Osteocyte (in vitro differentiated cells): ENCODE measurements around the gene SOCS7. TPM values are rescaled to one million over a fixed set of nuclear protein-coding genes. Genes with fewer than 3 reads are reported as not detected.

Experiments
- DNase-seq: peaks from one replicate; pipeline ENCODE4 v3.0.0; 2021; ENCODE audit warnings: mixed read lengths; ENCODE audit not compliant: unreplicated experiment; ENCODE audit errors: extremely low spot score
- H3K27ac Mint-ChIP-seq: one replicate; pipeline ENCODE4 v1.8.0; 2021; ENCODE audit warnings: mild to moderate bottlenecking, mixed read lengths; ENCODE audit not compliant: unreplicated experiment
- H3K27me3 Mint-ChIP-seq: one replicate; pipeline ENCODE4 v1.8.0; 2021; ENCODE audit warnings: mixed read lengths; ENCODE audit not compliant: unreplicated experiment
- H3K36me3 Mint-ChIP-seq: one replicate; pipeline ENCODE4 v1.8.0; 2021; ENCODE audit warnings: mixed read lengths; ENCODE audit not compliant: unreplicated experiment
- H3K4me1 Mint-ChIP-seq: one replicate; pipeline ENCODE4 v1.8.0; 2021; ENCODE audit warnings: mixed read lengths; ENCODE audit not compliant: unreplicated experiment
- H3K4me3 Mint-ChIP-seq: one replicate; pipeline ENCODE4 v1.8.0; 2021; ENCODE audit warnings: mild to moderate bottlenecking, moderate library complexity, mixed read lengths; ENCODE audit not compliant: unreplicated experiment
- H3K9me3 Mint-ChIP-seq: one replicate; pipeline ENCODE4 v1.8.0; 2021; ENCODE audit warnings: mixed read lengths; ENCODE audit not compliant: unreplicated experiment
- total RNA-seq: library from RNA; stranded (reverse); gene quantifications from 2 replicates; pipeline ENCODE4 v1.2.1, GENCODE V29; 2021
- TF ChIP-seq, protein P1 (sequence below): fragments of 200-600 bp; sonication (generic); IDR thresholded peaks from 2 replicates; pipeline ENCODE4 v1.5.0; 2021; ENCODE audit warnings: antibody characterized with exemption, mild to moderate bottlenecking, moderate library complexity

The SOCS7 gene
- total RNA-seq, 1 donor from 2014 or later, result 19.1 TPM

DNA sequence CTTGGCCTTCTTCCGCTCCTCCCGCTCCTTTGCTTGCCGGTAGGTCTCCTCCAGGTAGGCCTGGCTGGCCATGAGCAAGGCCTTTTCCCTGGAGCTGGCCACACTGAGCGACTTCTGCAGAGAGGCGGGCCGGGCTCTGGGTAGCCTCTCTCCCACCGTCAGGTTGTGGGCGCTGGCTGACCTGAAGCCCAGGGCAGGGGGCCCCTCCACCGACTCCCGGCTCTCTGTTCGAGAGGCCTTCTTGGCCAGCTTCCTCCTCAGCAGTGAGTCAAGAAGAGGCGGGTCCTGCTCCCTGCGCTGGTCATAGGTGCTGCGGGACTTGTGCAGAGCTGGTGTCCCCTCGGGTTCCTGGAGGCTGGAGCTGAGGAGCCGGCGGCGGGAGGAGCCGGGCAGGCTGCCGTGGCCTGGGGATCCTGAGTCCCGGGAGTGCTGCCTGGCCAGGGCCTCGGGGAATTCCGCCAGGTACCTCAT lies 20.7 kb upstream of the SOCS7 start:
- no peaks in the 10 kb centered on the region for H3K9me3 Mint-ChIP-seq
- no peak overlapping the region for H3K27ac Mint-ChIP-seq
- H3K27me3 Mint-ChIP-seq, result peaks cover 23% of the 10 kb centered on the region
- DNase-seq, result no peak
- no peaks in the 10 kb centered on the region for H3K36me3 Mint-ChIP-seq
- TF ChIP-seq, protein P1, sequence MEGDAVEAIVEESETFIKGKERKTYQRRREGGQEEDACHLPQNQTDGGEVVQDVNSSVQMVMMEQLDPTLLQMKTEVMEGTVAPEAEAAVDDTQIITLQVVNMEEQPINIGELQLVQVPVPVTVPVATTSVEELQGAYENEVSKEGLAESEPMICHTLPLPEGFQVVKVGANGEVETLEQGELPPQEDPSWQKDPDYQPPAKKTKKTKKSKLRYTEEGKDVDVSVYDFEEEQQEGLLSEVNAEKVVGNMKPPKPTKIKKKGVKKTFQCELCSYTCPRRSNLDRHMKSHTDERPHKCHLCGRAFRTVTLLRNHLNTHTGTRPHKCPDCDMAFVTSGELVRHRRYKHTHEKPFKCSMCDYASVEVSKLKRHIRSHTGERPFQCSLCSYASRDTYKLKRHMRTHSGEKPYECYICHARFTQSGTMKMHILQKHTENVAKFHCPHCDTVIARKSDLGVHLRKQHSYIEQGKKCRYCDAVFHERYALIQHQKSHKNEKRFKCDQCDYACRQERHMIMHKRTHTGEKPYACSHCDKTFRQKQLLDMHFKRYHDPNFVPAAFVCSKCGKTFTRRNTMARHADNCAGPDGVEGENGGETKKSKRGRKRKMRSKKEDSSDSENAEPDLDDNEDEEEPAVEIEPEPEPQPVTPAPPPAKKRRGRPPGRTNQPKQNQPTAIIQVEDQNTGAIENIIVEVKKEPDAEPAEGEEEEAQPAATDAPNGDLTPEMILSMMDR, result no peak
- no peaks in the 10 kb centered on the region for H3K4me1 Mint-ChIP-seq
- no peak overlapping the region for H3K4me3 Mint-ChIP-seq

DNA sequence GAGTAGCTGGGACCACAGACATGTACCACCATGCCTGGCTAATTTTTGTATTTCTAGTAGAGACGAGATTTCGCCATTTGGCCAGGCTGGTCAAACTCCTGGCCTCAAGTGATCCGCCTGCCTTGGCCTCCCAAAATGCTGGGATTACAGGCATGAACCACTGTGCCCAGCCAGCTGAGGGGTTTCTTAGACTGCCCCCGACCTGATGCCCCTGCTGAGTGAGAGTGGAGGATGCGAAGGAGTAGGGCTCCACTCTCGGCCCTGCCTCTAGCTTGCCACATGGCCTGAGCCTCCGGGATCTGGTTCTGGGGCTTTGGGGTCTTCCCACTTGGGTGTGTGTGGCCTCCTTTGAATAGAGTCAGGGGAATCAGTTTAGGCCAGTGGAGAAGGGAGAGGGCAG lies 18.9 kb upstream of the SOCS7 start:
- Mint-ChIP-seq H3K4me1 (no peaks in the 10 kb centered on the region), H3K27me3 (peaks cover 19% of the 10 kb centered on the region), H3K36me3 (no peaks in the 10 kb centered on the region), H3K27ac (no peak overlapping the region), H3K4me3 (no peak overlapping the region), H3K9me3 (no peaks in the 10 kb centered on the region)
- TF ChIP-seq, protein P1, result no peak
- no peak for DNase-seq

DNA sequence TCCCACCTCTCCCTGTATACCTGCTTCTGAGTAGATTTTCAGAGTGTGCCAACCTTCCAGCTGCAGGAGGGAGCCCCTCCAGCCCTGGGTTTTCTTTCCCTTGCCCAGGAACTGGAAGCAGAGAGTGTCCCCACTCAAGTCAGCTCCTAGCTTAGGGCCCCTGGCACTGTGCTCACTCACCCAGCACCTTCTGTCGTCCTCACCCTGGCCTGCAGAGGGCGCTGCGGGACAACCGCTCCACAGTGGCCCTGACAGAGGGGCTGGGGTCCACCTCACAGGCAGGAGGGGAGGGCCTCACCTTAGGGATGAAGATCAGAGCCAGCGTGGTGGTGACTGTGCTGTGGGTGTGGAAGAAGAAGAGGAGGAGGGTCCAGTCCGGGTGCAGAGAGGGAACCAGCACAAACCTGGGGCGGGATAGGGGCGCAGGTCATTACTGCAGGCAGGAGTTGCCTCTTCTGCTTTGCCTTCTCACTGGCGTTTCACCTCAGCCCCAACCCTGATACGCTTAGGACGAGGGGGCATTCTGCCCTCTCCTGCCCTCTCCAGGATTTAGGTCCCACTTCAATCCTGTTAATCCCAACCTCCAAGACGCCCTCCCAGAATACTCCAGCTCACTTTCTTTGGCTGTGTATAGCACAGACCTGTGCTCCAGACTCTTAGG lies 17.9 kb upstream of the SOCS7 start:
- no peaks in the 10 kb centered on the region for H3K36me3 Mint-ChIP-seq
- no peak overlapping the region for H3K4me3 Mint-ChIP-seq
- peaks cover 20% of the 10 kb centered on the region for H3K27me3 Mint-ChIP-seq
- no peak for DNase-seq
- H3K4me1 Mint-ChIP-seq, result no peaks in the 10 kb centered on the region
- no peaks in the 10 kb centered on the region for H3K9me3 Mint-ChIP-seq
- TF ChIP-seq, protein P1, result peak; percentile 62
- no peak overlapping the region for H3K27ac Mint-ChIP-seq

DNA sequence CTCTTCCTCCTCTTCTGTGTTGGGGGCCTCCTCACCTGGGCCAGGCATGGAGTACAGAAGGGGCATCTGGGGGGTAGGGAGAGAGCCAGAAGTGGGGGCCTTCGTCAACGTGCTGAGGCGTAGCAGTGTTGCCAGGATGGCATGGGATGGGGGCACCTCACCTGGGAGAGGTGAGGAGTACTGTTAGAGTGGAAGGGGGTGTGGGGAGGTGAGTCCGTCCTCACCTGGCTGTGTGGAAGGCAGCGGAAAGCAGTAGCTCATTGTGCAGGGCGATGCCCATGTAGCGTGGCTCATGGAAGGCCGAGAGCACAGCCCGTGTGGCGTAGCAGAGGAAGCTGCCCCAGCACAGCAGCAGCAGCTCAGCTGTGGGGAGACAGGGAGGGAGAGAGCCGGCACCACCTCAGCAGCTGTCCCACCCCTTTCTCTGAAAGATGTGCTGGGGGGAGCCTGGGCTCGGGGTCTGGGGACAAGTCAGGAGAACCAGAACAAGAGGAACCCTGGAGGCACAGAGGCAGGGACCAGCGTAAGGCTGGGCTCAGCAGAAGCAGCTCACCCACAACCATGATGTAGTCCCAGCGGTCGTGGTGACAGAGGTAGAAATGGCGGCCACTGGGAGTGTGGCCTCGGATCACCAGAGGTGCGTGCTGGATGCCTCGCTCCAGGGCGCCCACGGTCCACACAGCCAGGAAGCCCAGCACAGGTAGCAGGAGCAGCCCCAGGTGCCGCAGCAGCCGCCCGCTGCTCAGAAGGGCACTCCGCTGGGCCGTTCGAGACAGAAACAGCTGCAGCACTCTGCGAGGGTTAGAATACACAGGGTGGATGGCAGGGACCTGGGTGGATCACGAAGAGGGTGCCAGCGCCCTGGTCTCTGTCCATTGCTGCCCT lies 16.9 kb upstream of the SOCS7 start:
- DNase-seq, result no peak
- peaks cover 16% of the 10 kb centered on the region for H3K27me3 Mint-ChIP-seq
- no peak overlapping the region for H3K4me3 Mint-ChIP-seq
- H3K4me1 Mint-ChIP-seq, result no peaks in the 10 kb centered on the region
- H3K36me3 Mint-ChIP-seq, result no peaks in the 10 kb centered on the region
- TF ChIP-seq, protein P1, result no peak
- H3K27ac Mint-ChIP-seq, result no peak overlapping the region
- no peaks in the 10 kb centered on the region for H3K9me3 Mint-ChIP-seq

DNA sequence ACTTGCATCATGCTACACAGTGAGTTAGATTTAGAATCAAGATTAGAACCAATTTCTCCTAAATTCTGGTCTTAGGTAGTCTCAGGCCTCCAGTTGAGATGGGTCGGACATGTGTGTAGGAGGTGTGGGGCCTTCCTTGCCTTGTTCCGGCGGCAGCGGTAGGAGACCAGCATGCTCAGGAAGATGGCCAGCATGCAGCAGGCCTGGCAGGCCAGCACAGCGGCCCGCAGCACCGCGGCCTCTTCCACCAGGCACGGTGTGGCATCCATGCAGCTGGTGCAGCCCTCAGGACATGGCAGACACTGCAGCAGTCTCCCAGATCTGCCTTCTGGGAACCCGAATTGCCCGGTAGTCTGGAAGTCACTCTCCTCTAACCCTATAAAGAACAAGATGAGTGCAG lies 14.8 kb upstream of the SOCS7 start:
- H3K27me3 Mint-ChIP-seq, result peaks cover 16% of the 10 kb centered on the region
- peaks cover 6% of the 10 kb centered on the region for H3K4me1 Mint-ChIP-seq
- no peaks in the 10 kb centered on the region for H3K36me3 Mint-ChIP-seq
- H3K9me3 Mint-ChIP-seq, result no peaks in the 10 kb centered on the region
- H3K27ac Mint-ChIP-seq, result no peak overlapping the region
- DNase-seq, result no peak
- TF ChIP-seq, protein P1, result no peak
- no peak overlapping the region for H3K4me3 Mint-ChIP-seq
